H9 (cell line): ENCODE data around the gene FOXO6. TPM values are rescaled to one million over a fixed set of nuclear protein-coding genes. Genes with fewer than 3 reads are reported as not detected.

Experiments used
- DNase-seq: peaks from one replicate; pipeline ENCODE4 v3.0.0-alpha.2; 2017
- H2AFZ ChIP-seq: one replicate; pipeline ENCODE4 v1.6.1; 2013; ENCODE audit warnings: mild to moderate bottlenecking, low read length, control low read depth, moderate library complexity
- H2AK5ac ChIP-seq: 2 replicates; pipeline ENCODE4 v1.6.1; 2013; ENCODE audit warnings: low read length, control low read depth, mixed read lengths; ENCODE audit not compliant: insufficient read length
- H2BK120ac ChIP-seq: one replicate; pipeline ENCODE4 v1.6.1; 2013; ENCODE audit warnings: low read depth, mild to moderate bottlenecking, low read length, control low read depth, inconsistent platforms; ENCODE audit not compliant: poor library complexity, severe bottlenecking
- H2BK12ac ChIP-seq: 2 replicates; pipeline ENCODE4 v1.6.1; 2013; ENCODE audit warnings: low read length, control low read depth, mixed read lengths, low read depth; ENCODE audit not compliant: insufficient read length
- H2BK15ac ChIP-seq: 2 replicates; pipeline ENCODE4 v1.6.1; 2013; ENCODE audit warnings: low read depth, low read length, control low read depth
- H2BK20ac ChIP-seq: one replicate; pipeline ENCODE4 v1.6.1; 2013; ENCODE audit warnings: low read depth, mild to moderate bottlenecking, low read length, control low read depth, inconsistent platforms; ENCODE audit not compliant: poor library complexity, severe bottlenecking
- H2BK5ac ChIP-seq: 2 replicates; pipeline ENCODE4 v1.6.1; 2013; ENCODE audit warnings: low read length, control low read depth, mixed read lengths; ENCODE audit not compliant: insufficient read length
- H3K14ac ChIP-seq: 2 replicates; pipeline ENCODE4 v1.6.1; 2013; ENCODE audit warnings: low read length, control low read depth; ENCODE audit not compliant: insufficient read depth
- H3K18ac ChIP-seq: 2 replicates; pipeline ENCODE4 v1.6.1; 2013; ENCODE audit warnings: low read depth, mild to moderate bottlenecking, mixed read lengths, low read length, control low read depth; ENCODE audit not compliant: insufficient read length
- H3K23ac ChIP-seq: 2 replicates; pipeline ENCODE4 v1.6.1; 2013; ENCODE audit warnings: low read length, control low read depth, mixed read lengths, low read depth; ENCODE audit not compliant: insufficient read length
- H3K23me2 ChIP-seq: 2 replicates; pipeline ENCODE4 v1.6.1; 2013; ENCODE audit warnings: low read depth, mild to moderate bottlenecking, mixed read lengths, low read length, control low read depth; ENCODE audit not compliant: insufficient read length, poor library complexity, severe bottlenecking
- H3K27ac ChIP-seq: 2 replicates; pipeline ENCODE4 v1.5.1; 2013; ENCODE audit warnings: low read length, control low read depth, mixed read lengths, low read depth; ENCODE audit not compliant: insufficient read length
- H3K27me3 ChIP-seq: 2 replicates; pipeline ENCODE4 v1.6.1; 2013; ENCODE audit warnings: low read length, control low read depth, inconsistent platforms; ENCODE audit not compliant: insufficient read depth
- H3K4ac ChIP-seq: 2 replicates; pipeline ENCODE4 v1.6.1; 2013; ENCODE audit warnings: low read depth, mild to moderate bottlenecking, control low read depth, inconsistent platforms, low read length, moderate library complexity
- H3K4me1 ChIP-seq: 2 replicates; pipeline ENCODE4 v1.6.1; 2013; ENCODE audit warnings: low read length, control low read depth, inconsistent platforms; ENCODE audit not compliant: insufficient read depth
- H3K4me2 ChIP-seq: 2 replicates; pipeline ENCODE4 v1.6.1; 2013; ENCODE audit warnings: low read length, control low read depth, mixed read lengths; ENCODE audit not compliant: insufficient read length, insufficient read depth
- H3K56ac ChIP-seq: 2 replicates; pipeline ENCODE4 v1.6.1; 2013; ENCODE audit warnings: low read depth, mild to moderate bottlenecking, mixed read lengths, low read length, control low read depth; ENCODE audit not compliant: insufficient read length
- H3K79me1 ChIP-seq: 2 replicates; pipeline ENCODE4 v1.6.1; 2013; ENCODE audit warnings: low read depth, mild to moderate bottlenecking, moderate library complexity, low read length, control low read depth, inconsistent platforms; ENCODE audit not compliant: insufficient read depth, poor library complexity, severe bottlenecking
- H3K79me2 ChIP-seq: 2 replicates; pipeline ENCODE4 v1.6.1; 2013; ENCODE audit warnings: low read length, control low read depth, inconsistent platforms; ENCODE audit not compliant: insufficient read depth
- H3K9ac ChIP-seq: 2 replicates; pipeline ENCODE4 v1.6.1; 2013; ENCODE audit warnings: low read length, control low read depth, mixed read lengths; ENCODE audit not compliant: insufficient read length; ENCODE audit errors: extremely low read depth
- H3K9me3 ChIP-seq: one replicate; pipeline ENCODE4 v1.6.1; 2013; ENCODE audit warnings: low read depth, low read length, inconsistent platforms; ENCODE audit not compliant: control insufficient read depth
- H3T11ph ChIP-seq: one replicate; pipeline ENCODE4 v1.6.1; 2013; ENCODE audit warnings: mild to moderate bottlenecking, low read length, control low read depth, inconsistent platforms
- H4K20me1 ChIP-seq: one replicate; pipeline ENCODE4 v1.6.1; 2013; ENCODE audit not compliant: control insufficient read depth, insufficient read length, insufficient read depth
- H4K5ac ChIP-seq: 2 replicates; pipeline ENCODE4 v1.6.1; 2013; ENCODE audit warnings: low read depth, mild to moderate bottlenecking, mixed read lengths, low read length, control low read depth; ENCODE audit not compliant: insufficient read length
- H4K8ac ChIP-seq: replicated peaks from 2 replicates; pipeline ENCODE4 v1.6.1; 2013; ENCODE audit warnings: low read length, control low read depth, mixed read lengths, low read depth; ENCODE audit not compliant: insufficient read length
- H4K91ac ChIP-seq: 2 replicates; pipeline ENCODE4 v1.6.1; 2013; ENCODE audit warnings: low read depth, mild to moderate bottlenecking, moderate library complexity, mixed read lengths, low read length, control low read depth; ENCODE audit not compliant: insufficient read length
- H3K27ac Mint-ChIP-seq, 3 experiments: 2 replicates in 2 of 3; 3 replicates in 1 of 3; pipeline ENCODE4 v1.8.0; 2020 to 2021; ENCODE audit warnings: mixed read lengths in 3 of 3, mild to moderate bottlenecking in 1 of 3, moderate library complexity in 1 of 3
- H3K27me3 Mint-ChIP-seq: 2 replicates; pipeline ENCODE4 v1.8.0; 2021; ENCODE audit warnings: low read depth, mild to moderate bottlenecking, moderate library complexity, mixed read lengths
- H3K36me3 Mint-ChIP-seq, 3 experiments: 2 replicates in 2 of 3; 3 replicates in 1 of 3; pipeline ENCODE4 v1.8.0; 2020 to 2021; ENCODE audit warnings: low read depth in 3 of 3, mixed read lengths in 3 of 3; ENCODE audit not compliant: insufficient read depth in 1 of 3
- H3K4me1 Mint-ChIP-seq, 2 experiments: 2 replicates each; pipeline ENCODE4 v1.8.0; 2020; ENCODE audit warnings: mixed read lengths in 2 of 2
- H3K4me3 Mint-ChIP-seq, 2 experiments: 2 replicates in 1 of 2; 3 replicates in 1 of 2; pipeline ENCODE4 v1.8.0; 2020 to 2021; ENCODE audit warnings: mild to moderate bottlenecking in 2 of 2, mixed read lengths in 2 of 2, moderate library complexity in 1 of 2
- H3K9me3 Mint-ChIP-seq, 2 experiments: 2 replicates in 1 of 2; 3 replicates in 1 of 2; pipeline ENCODE4 v1.8.0; 2020; ENCODE audit warnings: mild to moderate bottlenecking in 2 of 2, mixed read lengths in 2 of 2, moderate library complexity in 1 of 2
- WGBS: extraction: QIAGEN DNeasy Blood & Tissue Kit; methylation state at CpG from one replicate; pipeline ENCODE4 v1.1.7; 2013; ENCODE audit warnings: missing lambda C conversion rate, low lambda C conversion rate, mixed read lengths; ENCODE audit not compliant: insufficient read length; ENCODE audit errors: extremely low coverage; 5-methylcytosine and 5-hydroxymethylcytosine counted together
- total RNA-seq: library from RNA; stranded (reverse); gene quantifications from 2 replicates; pipeline ENCODE4 v1.2.1, GENCODE V29; 2021
- TF ChIP-seq, protein P1 (sequence below): fragments of 200-600 bp; sonication (generic); conservative IDR thresholded peaks from 3 replicates; pipeline ENCODE4 v1.8.0; 2021; ENCODE audit warnings: antibody characterized with exemption, mild to moderate bottlenecking

The FOXO6 gene
- total RNA-seq, 1 experiment from 2014 or later, result 0.83 TPM

DNA sequence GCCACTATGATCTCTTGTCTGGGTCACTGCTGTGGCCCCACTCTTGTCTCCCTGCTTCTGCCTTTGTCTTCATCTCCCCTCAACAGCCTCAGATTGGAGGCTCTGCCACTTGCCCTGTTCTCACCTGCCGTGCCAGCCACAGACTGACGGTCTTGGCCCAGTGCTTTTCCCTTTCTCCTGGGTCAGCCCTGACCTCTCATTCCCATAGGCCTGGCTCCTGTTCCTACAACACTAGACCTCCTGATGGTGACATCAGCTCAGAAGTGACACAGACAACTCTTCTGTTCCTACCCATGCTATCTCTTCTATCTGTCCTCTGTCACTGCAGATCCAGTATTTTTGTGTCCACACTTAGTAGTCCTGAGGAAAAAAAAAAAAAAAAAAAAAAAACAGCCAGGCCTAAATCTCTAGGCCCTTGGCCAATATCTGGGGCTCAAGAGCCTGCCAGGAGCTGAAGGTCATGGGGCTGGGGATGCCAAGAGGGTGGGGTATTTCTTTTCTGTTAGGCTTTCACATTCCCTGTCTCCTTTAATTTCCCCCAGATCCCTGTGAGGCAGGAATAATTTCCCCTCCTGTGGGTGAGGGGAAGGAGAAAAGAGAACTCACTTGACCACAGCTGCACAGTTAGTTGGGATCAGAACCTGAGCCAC, 42.0 kb upstream of the FOXO6 start:
- H3K56ac ChIP-seq, result no peak overlapping the region
- no peak overlapping the region for H3K18ac ChIP-seq
- no peaks in the 10 kb centered on the region for H3K23me2 ChIP-seq
- no peak overlapping the region for H2BK15ac ChIP-seq
- no peak overlapping the region for H2BK20ac ChIP-seq
- no peaks in the 10 kb centered on the region for H3K79me1 ChIP-seq
- Mint-ChIP-seq H3K27me3 (peaks cover 9% of the 10 kb centered on the region), H3K4me3 (no peak overlapping the region), H3K4me1 (peaks cover 25 to 27% of the 10 kb centered on the region in 2 experiments), H3K36me3 (no peaks in the 10 kb centered on the region), H3K27ac (no peak overlapping the region), H3K9me3 (no peaks in the 10 kb centered on the region)
- H4K8ac ChIP-seq, result no peak overlapping the region
- no peak overlapping the region for H3K9ac ChIP-seq
- H3K27ac ChIP-seq, result no peak overlapping the region
- no peak overlapping the region for H2BK5ac ChIP-seq
- no peak overlapping the region for H4K91ac ChIP-seq
- no peak overlapping the region for H3K23ac ChIP-seq
- no peaks in the 10 kb centered on the region for H3K27me3 ChIP-seq
- H2AK5ac ChIP-seq, result no peak overlapping the region
- H3K9me3 ChIP-seq, result no peaks in the 10 kb centered on the region
- H3K4ac ChIP-seq, result no peak overlapping the region
- WGBS, result no CpG with 5 or more reads among the region's 2 CpGs
- peaks cover 2% of the 10 kb centered on the region; the same call in 1 of the 2 replicates for H3K4me1 ChIP-seq
- no peak overlapping the region for H2BK12ac ChIP-seq
- no peak overlapping the region; the same call in 1 of the 2 replicates for H3K14ac ChIP-seq
- no peak for DNase-seq
- no peak overlapping the region for H3K4me2 ChIP-seq
- H4K5ac ChIP-seq, result no peak overlapping the region
- no peaks in the 10 kb centered on the region for H4K20me1 ChIP-seq
- TF ChIP-seq, protein P1, sequence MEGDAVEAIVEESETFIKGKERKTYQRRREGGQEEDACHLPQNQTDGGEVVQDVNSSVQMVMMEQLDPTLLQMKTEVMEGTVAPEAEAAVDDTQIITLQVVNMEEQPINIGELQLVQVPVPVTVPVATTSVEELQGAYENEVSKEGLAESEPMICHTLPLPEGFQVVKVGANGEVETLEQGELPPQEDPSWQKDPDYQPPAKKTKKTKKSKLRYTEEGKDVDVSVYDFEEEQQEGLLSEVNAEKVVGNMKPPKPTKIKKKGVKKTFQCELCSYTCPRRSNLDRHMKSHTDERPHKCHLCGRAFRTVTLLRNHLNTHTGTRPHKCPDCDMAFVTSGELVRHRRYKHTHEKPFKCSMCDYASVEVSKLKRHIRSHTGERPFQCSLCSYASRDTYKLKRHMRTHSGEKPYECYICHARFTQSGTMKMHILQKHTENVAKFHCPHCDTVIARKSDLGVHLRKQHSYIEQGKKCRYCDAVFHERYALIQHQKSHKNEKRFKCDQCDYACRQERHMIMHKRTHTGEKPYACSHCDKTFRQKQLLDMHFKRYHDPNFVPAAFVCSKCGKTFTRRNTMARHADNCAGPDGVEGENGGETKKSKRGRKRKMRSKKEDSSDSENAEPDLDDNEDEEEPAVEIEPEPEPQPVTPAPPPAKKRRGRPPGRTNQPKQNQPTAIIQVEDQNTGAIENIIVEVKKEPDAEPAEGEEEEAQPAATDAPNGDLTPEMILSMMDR, result no peak
- no peak overlapping the region for H2AFZ ChIP-seq
- no peak overlapping the region for H2BK120ac ChIP-seq
- H3K79me2 ChIP-seq, result no peaks in the 10 kb centered on the region
- no peak overlapping the region for H3T11ph ChIP-seq
